GM12892 (cell line): Measurements from ENCODE around the gene CACNA1C.

Experiments
- POLR2A ChIP-seq: IDR thresholded peaks from 2 replicates; pipeline ENCODE4 v1.6.1; 2011; ENCODE audit warnings: low read depth, low read length, control low read depth
- POLR2AphosphoS5 ChIP-seq: IDR thresholded peaks from 2 replicates; pipeline ENCODE4 v1.6.1; 2011; ENCODE audit warnings: low read depth, low read length, control low read depth

GRCh38 chr12:2304223-2304622 lies 251.4 kb downstream of the CACNA1C start:
- TF ChIP-seq POLR2A (no peak), POLR2AphosphoS5 (no peak)
